ENCODE measurements around the gene TSPEAR.
"Not testable (repeated sequence)": the region's sequence is repeated elsewhere in the genome, so short reads cannot be mapped to it uniquely, and the experiment has no call there.

The TSPEAR gene

GRCh38 chr21:44552136-44552535 is 159.2 kb downstream of the TSPEAR start:
- no peak for TF ChIP-seq CTCF (IDR thresholded peaks at IDR 0.05; ENCODE audit: low read depth, low read length, missing control alignments)
- no peak overlapping the region for H3K4me3 ChIP-seq (replicated peaks; ENCODE audit: low read depth, low read length)
- DNase-seq (ENCODE audit: extremely low read depth, low read depth) = no peak

- TF ChIP-seq CTCF (IDR thresholded peaks at IDR 0.05; ENCODE audit: low read depth, low read length, missing control alignments) = no peak
- no peak within 1 kb of the TSS for H3K4me3 ChIP-seq (replicated peaks; ENCODE audit: low read depth, low read length)
- DNase-seq (ENCODE audit: extremely low read depth, low read depth) = no peak
Measured at GRCh38 chr21:44551340-44551961, 159.9 kb downstream of the TSPEAR start, which contains the start of gene KRTAP10-2. Gene KRTAP10-2 (minus strand): TSS chr21:44551505. CDS start chr21:44551458, 47 bp downstream.

- no peak for TF ChIP-seq CTCF (IDR thresholded peaks at IDR 0.05; ENCODE audit: low read depth, low read length, missing control alignments)
- no peak for DNase-seq (ENCODE audit: extremely low read depth, low read depth)
- H3K4me3 ChIP-seq (replicated peaks; ENCODE audit: low read depth, low read length) = no peak overlapping the region
Measured at GRCh38 chr21:44550807-44551206, 160.6 kb downstream of the TSPEAR start.

- DNase-seq (ENCODE audit: extremely low read depth, low read depth); H3K4me3 ChIP-seq (replicated peaks; ENCODE audit: low read depth, low read length): not testable (repeated sequence)
Measured at GRCh38 chr21:44550285-44550684, 161.1 kb downstream of the TSPEAR start.

GRCh38 chr21:44549525-44550211 is 161.7 kb downstream of the TSPEAR start:
- no peak overlapping the region for H3K4me3 ChIP-seq (replicated peaks; ENCODE audit: low read depth, low read length)
- no peak for DNase-seq (ENCODE audit: extremely low read depth, low read depth)
- no peak for TF ChIP-seq CTCF (IDR thresholded peaks at IDR 0.05; ENCODE audit: low read depth, low read length, missing control alignments)

GRCh38 chr21:44548922-44549321 is 162.4 kb downstream of the TSPEAR start:
- TF ChIP-seq CTCF (IDR thresholded peaks at IDR 0.05; ENCODE audit: low read depth, low read length, missing control alignments) = no peak
- DNase-seq (ENCODE audit: extremely low read depth, low read depth) = no peak
- H3K4me3 ChIP-seq (replicated peaks; ENCODE audit: low read depth, low read length) = no peak overlapping the region

GRCh38 chr21:44548381-44548780 is 163.0 kb downstream of the TSPEAR start:
- no peak overlapping the region for H3K4me3 ChIP-seq (replicated peaks; ENCODE audit: low read depth, low read length)
- TF ChIP-seq CTCF (IDR thresholded peaks at IDR 0.05; ENCODE audit: low read depth, low read length, missing control alignments) = no peak
- no peak for DNase-seq (ENCODE audit: extremely low read depth, low read depth)
